Skin epidermis (tissue), 12 donors: Measurements from ENCODE around the gene RSAD1.
A peak's percentile ranks its signal among the peaks of the same experiment; 100 is the strongest.
"Not testable (repeated sequence)": the region's sequence is repeated elsewhere in the genome, so short reads cannot be mapped to it uniquely, and the experiment has no call there.

Source experiments
- H3K27ac ChIP-seq, 21 experiments: fragments of 200-600 bp; sonication (generic) in 11 of 21; one replicate each; pipeline ENCODE4 v1.5.0; 2020; ENCODE audit warnings: mild to moderate bottlenecking in 3 of 21, inconsistent platforms in 2 of 21, moderate library complexity in 2 of 21
- H3K4me3 ChIP-seq, 7 experiments: fragments of 200-600 bp; sonication (generic) in 2 of 7; one replicate each; pipeline ENCODE4 v1.5.0; 2020; ENCODE audit warnings: inconsistent platforms in 2 of 7, mild to moderate bottlenecking in 2 of 7, moderate library complexity in 1 of 7

The RSAD1 gene

GRCh38 chr17:50469671-50470305 is 8.9 kb upstream of the RSAD1 start:
- H3K4me3 ChIP-seq, result no peak overlapping the region
- no peak overlapping the region for H3K27ac ChIP-seq

GRCh38 chr17:50470426-50470825 is 8.2 kb upstream of the RSAD1 start:
- no peak overlapping the region for H3K27ac ChIP-seq
- H3K4me3 ChIP-seq, result no peak overlapping the region

GRCh38 chr17:50471009-50471905 is 7.4 kb upstream of the RSAD1 start:
- Histone ChIP-seq H3K27ac (peak overlapping the region in 2 of 21 experiments; percentile 23 to 51), H3K4me3 (no peak overlapping the region)

- Histone ChIP-seq H3K27ac (no peak overlapping the region), H3K4me3 (no peak overlapping the region)
Measured at GRCh38 chr17:50472286-50472685, 6.4 kb upstream of the RSAD1 start.

- H3K4me3 ChIP-seq, H3K27ac ChIP-seq: not testable (repeated sequence)
Measured at GRCh38 chr17:50472761-50473161, 5.9 kb upstream of the RSAD1 start.

- Histone ChIP-seq H3K4me3 (no peak overlapping the region), H3K27ac (no peak overlapping the region)
Measured at GRCh38 chr17:50473901-50474300, 4.8 kb upstream of the RSAD1 start.

- no peak overlapping the region for H3K27ac ChIP-seq
Measured at GRCh38 chr17:50474523-50474922, 4.1 kb upstream of the RSAD1 start.

GRCh38 chr17:50475362-50475761 is 3.3 kb upstream of the RSAD1 start:
- no peak overlapping the region for H3K4me3 ChIP-seq

More at GRCh38 chr17:50474523-50474922, 4.1 kb upstream of the RSAD1 start:
- no peak overlapping the region for H3K4me3 ChIP-seq

DNA sequence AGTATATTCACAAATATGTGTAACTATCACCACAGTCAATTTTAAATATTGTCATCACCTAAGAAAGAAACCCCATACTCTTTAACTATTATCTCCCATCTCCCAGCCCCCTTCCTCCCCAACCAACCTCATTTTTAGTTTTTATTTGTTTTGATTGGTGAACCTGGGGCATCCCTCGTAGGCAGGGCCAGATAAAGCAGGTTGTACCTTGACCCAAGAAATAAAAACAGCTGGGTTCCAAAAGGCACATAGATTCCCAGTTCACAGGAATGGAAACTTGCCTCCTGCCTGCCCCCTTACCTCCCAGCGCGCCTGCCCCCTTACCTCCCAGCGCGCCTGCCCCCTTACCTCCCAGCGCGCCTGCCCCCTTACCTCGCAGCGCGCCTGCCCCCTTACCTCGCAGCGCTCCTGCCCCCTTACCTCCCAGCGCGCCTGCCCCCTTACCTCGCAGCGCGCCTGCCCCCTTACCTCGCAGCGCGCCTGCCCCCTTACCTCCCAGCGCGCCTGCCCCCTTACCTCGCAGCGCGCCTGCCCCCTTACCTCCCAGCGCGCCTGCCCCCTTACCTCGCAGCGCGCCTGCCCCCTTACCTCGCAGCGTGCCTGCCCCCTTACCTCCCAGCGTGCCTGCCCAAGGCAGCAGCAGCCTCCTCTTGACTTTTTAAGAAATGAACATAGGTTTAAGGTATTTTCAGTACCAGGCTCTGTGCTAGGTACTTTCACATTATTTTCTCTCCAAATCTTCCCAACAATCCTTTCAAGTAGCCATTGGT is 2.7 kb upstream of the RSAD1 start:
- H3K27ac ChIP-seq, H3K4me3 ChIP-seq: not testable (repeated sequence)

More at GRCh38 chr17:50475362-50475761, 3.3 kb upstream of the RSAD1 start:
- no peak overlapping the region for H3K27ac ChIP-seq

GRCh38 chr17:50476545-50477315 is 1.9 kb upstream of the RSAD1 start:
- no peak overlapping the region for H3K4me3 ChIP-seq
- H3K27ac ChIP-seq, result no peak overlapping the region

GRCh38 chr17:50477976-50478375 is 684 bp upstream of the RSAD1 start:
- peak overlapping the region in 5 of 7 experiments; percentile 54 to 87 (median 83) for H3K4me3 ChIP-seq
- H3K27ac ChIP-seq, result peak overlapping the region; percentile 16 to 91 (median 84)

DNA sequence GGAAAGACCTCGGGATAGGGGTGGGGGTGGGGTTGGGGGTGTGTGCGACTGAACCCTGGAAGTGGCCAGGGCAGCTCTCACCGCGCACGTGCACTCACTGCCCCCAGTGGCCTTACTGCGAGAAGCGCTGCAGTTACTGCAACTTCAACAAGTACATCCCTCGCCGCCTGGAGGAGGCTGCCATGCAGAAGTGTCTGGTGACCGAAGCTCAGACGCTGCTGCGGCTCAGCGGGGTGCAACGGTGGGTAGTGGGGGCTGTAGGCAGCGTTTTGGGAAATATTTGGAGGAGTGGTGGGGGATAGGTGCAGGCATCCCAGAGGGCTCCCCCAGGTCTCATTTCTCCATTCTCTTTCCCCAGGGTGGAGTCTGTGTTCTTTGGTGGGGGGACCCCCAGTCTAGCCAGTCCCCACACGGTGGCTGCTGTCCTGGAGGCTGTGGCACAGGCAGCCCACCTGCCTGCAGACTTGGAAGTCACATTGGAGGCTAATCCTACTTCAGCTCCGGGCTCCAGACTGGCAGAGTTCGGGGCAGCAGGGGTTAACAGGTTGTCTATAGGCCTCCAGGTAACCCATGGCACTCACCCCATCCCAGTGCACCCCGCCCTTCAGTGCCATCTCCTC is 972 bp downstream of the RSAD1 start:
- H3K27ac ChIP-seq, result peak overlapping the region in 17 of 21 experiments; percentile 58 to 91 (median 84)
- peak overlapping the region; percentile 54 to 87 (median 82) for H3K4me3 ChIP-seq

GRCh38 chr17:50480142-50480764 is 1.6 kb downstream of the RSAD1 start:
- H3K4me3 ChIP-seq, result peak overlapping the region in 1 of 7 experiments; percentile 83

GRCh38 chr17:50480854-50481490 is 2.3 kb downstream of the RSAD1 start:
- no peak overlapping the region for H3K4me3 ChIP-seq
- peak overlapping the region in 4 of 21 experiments; percentile 14 to 91 (median 28) for H3K27ac ChIP-seq

More at GRCh38 chr17:50480142-50480764, 1.6 kb downstream of the RSAD1 start:
- peak overlapping the region in 10 of 21 experiments; percentile 6 to 91 (median 85) for H3K27ac ChIP-seq

GRCh38 chr17:50481648-50482047 is 3.0 kb downstream of the RSAD1 start:
- Histone ChIP-seq H3K27ac (peak overlapping the region in 10 of 21 experiments; percentile 0 to 91 (median 54)), H3K4me3 (no peak overlapping the region)

DNA sequence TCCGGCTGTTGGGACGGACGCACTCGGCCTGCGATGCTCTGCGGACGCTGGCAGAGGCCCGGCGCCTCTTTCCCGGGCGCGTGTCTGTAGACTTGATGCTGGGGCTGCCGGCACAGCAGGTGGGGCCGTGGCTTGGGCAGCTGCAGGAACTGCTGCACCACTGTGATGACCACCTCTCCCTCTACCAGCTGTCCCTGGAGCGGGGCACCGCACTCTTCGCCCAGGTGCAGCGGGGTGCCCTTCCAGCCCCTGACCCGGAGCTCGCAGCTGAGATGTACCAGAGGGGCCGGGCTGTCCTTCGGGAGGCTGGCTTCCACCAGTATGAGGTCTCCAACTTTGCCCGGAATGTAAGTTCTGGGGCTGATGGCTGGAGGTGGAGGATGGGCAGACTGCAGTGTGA is 3.5 kb downstream of the RSAD1 start:
- Histone ChIP-seq H3K27ac (peak overlapping the region in 11 of 21 experiments; percentile 0 to 91 (median 61)), H3K4me3 (no peak overlapping the region)

DNA sequence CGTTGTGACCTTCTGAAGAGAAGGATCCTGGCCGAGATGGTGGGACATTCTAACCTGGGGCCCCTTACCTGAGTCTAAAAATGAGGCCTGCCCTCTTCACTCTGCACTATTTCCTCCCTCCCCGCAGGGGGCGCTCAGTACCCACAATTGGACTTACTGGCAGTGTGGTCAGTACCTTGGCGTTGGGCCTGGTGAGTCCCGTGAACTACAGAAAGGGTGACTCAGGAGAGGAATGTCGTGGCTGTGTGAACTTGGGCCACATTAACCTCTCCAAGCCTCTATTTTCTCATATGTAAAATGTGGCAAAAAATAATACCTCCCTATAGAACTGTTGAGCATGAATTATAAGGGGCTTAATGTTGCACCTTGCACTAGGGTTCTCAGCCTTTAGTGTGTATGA is 3.9 kb downstream of the RSAD1 start:
- Histone ChIP-seq H3K4me3 (no peak overlapping the region), H3K27ac (peak overlapping the region in 12 of 21 experiments; percentile 13 to 91 (median 62))

DNA sequence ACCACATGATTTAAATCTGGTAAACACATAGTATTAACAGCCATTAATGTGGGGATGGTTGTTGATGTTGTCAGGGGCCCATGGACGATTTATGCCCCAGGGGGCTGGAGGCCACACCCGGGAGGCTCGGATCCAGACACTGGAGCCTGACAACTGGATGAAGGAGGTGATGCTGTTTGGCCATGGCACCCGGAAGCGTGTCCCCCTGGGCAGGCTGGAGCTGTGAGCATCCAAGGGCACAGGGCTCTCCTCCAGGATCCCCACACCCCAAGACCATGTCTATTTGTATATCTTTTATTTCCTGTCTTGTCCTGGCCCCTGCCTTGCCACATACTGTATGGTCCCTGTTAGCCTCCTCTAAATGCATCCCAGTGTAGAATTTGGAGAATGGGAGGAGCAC is 4.6 kb downstream of the RSAD1 start:
- peak overlapping the region in 11 of 21 experiments; percentile 3 to 83 (median 51) for H3K27ac ChIP-seq
- H3K4me3 ChIP-seq, result no peak overlapping the region
